RPMI7951 (cell line): Measurements from ENCODE around the gene CDC42SE2. TPM values are rescaled to one million over a fixed set of nuclear protein-coding genes. Genes with fewer than 3 reads are reported as not detected.

Source experiments
- DNase-seq: peaks from one replicate; pipeline ENCODE4 v3.0.0-alpha.2; 2012; ENCODE audit warnings: low read depth
- total RNA-seq: library from RNA; depleted of rRNA; stranded (reverse); fragments of >200 nt; shearing (Covaris generic); gene quantifications from 2 replicates; pipeline ENCODE4 v1.2.3, GENCODE V29; 2014; rRNA removed

CDC42SE2 gene, protein sequence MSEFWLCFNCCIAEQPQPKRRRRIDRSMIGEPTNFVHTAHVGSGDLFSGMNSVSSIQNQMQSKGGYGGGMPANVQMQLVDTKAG
- total RNA-seq: 12.7 and 14.2 TPM in 2 replicates

DNA sequence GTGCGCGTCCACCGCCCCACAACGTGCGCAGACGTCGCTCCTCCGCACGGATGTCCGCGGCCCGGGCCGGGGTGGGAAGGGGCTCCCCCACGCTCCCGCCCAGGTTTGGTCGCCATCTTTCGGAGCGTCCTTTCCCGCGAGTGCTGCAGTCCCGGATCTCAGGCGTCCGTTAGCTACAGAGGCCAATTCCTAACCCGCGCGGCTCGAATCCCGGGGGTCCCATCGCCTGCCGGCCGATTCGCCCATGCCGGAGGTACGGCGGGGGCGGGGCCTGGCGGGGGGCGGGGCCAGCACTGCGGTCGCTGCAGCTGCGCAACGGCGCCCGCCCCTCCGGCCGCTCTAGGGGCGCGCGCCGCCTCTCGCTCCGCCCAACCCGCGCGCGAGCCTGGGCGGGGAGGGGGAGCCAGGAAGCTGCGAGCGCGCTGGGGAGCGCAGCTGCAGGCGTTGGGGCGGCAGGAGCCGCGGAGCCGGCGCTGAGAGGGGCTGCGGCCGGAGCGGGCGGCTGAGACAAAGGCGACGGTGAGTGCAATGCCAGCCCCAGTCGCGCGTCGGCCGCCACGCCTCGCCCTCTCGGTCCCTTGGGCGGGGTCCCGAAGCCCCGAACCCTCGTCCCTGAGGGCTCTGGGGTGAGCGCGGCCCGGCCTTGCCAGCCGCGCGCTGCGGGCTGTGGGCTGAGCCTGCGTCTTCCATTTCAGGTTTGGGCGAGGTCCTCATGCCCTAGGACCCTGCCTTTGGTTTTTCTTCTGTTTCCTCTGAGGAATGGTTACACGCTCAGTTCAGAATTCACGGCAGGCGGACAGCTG lies at the start of gene CDC42SE2:
Gene CDC42SE2, plus strand, starts transcription at position 406 of the 803 bp plus-strand sequence. CDS start 95,441 bp downstream, outside the sequence.
- DNase-seq: peak; percentile 82

DNA sequence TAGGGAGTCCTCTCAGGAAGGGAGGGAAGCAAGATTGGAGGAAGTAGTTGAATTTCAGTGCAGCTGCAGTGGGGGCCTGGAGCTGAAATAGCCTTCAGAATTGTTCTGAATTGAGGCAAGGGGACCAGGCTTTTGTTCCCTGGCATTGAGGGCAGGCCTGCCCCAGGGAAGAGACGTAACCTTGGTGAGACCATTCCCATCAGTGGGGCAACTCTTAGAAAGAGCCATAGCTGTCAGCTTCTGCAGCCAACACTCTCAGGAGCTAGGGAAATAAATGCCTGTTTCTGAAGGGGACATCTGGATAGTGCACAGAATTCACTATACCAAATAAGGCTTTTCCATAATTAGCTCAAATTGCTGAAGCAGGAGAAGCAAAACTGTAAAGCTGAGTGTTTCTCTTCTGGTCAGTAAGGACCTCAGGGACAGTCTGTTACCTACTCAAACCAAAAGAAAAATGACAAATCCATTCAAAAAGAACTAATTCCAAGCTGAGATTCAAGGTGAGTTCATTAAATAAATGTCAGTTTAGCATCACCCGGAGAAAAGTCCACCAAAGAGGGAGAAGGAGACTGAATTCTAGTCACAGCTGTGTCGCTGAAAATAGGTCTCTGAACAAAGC lies 49.1 kb upstream of the CDC42SE2 start:
- DNase-seq: no peak

DNA sequence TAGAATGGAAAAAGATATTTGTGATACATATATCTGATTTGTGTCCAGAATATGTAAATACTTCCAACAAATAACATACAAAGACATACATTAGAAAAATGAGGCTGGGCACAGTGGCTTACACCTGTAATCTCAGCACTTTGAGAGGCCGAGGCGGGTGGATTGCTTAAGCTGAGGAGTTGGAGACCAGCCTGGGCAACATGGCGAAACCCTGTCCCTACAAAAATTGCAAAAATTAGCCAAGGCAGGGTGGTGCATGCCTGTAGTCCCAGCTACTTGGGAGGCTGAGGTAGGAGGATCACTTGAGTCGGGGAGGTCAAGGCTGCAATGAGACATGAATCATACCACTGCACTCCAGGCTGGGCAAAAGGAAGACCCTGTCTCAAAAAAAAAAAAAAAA lies 46.1 kb upstream of the CDC42SE2 start:
- DNase-seq: no peak

DNA sequence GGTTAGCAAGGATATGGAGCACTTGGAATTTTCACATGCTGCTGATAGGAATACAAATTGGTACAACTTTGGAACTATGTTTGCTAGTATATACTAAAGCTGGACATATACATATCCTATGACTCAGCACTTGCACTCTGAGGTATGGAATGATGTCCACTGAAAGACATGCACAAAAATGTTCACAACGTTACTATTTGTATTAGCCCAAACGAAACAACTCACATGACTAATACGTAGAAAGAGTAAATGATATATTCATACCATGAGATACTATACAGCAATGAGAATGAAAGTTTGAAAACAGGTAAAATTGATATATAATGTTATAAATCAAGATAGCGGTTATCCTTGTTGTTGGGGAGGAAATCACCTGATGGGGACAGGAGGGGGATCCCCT lies 45.5 kb upstream of the CDC42SE2 start:
- DNase-seq: no peak

DNA sequence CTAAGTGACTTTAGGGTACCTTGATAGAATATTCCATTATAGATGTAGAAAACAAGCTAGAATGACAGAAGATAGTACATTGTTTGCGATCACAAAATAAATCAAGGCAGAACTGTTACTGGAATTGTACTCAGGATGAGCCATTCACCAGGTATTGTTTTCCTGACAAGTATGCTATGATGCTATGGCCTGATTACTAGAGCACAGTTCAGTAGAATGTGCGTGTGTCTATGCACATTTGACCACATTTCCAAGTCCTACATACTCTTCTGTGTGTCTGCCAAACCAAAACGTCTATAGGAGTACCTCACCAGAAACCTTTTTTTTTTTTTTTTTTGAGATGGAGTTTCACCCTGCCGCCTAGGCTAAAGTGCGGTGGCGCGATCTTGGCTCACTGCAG lies 43.3 kb upstream of the CDC42SE2 start:
- DNase-seq: no peak

DNA sequence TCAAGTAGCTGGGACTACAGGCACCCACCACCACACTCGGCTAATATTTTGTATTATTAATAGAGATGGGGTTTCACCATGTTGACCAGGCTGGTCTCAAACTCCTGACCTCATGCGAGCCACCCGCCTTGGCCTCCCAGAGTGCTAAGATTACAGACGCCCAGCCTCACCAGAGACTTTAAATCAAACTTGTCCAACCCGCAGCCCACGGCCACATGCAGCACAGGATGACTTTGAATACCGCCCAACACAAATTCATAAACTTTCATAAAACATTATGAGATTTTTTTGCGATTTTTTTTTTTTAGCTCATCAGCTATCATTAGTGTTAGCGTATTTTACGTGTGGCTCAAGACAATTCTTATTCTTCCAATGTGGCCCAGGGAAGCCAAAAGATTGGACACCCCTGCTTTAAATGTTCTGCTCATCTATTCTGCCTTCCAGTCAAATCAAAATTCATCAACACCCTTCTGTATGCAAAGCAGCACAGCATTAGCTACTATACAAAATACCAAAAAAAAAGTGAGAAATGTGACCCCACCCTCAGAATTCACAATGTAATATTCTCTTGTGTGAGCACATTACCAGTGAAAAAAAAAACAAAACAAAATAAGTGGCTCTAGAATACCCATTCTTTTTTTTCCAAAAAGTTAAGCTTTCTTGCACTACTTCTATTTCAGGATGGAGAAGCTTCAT lies 42.7 kb upstream of the CDC42SE2 start:
- no peak for DNase-seq

DNA sequence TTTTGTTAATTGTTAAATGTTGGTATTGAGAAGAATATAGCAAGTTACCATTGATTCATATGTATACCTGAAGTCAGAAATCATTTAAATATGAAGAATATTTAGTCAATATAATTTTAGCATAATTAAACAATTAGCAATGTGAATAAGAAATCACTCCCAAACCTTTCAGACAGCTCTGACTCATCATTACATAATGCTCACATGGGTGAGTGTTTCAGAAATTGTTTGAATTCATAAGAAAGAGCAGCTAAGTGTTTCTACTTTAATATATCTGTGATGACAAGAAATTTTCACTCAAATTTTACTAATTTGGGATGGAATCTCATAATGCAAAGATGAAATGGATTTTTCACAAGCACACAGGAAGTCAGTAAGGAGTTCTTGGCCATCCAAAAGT lies 42.0 kb upstream of the CDC42SE2 start:
- DNase-seq: peak; percentile 4

DNA sequence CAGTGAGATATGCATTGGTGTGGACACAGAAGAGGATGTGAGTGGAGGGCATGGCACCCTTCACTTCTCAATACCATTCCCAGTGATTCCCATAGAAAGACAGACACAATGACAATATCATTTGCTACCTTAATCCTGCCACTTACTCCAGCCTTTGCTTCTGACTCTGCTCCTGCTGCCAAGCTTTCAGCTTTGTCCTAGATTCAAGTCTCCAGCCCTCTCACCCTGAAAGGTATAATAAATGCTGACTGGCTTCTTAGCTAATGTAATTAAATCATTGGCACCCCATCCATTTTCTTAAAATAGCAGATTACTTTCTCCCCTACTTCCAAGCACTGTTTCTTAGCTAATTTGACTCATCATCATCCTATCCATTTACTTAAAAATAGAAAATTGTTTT lies 41.1 kb upstream of the CDC42SE2 start:
- no peak for DNase-seq

DNA sequence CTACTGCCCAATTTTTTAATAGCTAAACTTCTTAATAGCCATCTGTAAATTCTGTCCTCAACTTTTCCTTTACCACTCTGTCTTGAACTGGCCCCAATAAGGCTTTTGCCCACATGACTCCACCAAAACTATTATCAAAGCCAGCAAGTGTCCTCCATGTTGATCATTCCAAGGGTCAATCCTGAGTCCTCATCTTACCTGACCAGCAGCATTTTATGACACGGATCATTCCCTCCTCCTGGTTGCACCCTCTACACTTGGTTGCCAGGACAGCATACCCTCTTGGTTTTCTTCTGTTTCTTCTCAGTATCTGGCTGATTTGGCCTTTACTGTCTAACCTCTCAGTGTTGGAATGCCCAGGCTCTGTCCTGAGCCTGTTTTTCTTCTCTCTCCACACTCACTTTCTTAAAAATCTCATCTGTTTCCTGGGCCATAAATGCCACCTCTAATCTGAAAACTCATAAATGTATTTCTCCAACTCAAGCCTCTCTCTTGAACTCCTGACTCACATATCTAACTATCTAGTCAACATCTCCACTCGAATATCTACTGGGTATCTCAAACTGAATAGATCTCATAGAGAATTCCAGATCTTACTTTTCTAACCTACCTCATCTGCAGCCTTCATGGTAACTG lies 40.0 kb upstream of the CDC42SE2 start:
- DNase-seq: no peak

DNA sequence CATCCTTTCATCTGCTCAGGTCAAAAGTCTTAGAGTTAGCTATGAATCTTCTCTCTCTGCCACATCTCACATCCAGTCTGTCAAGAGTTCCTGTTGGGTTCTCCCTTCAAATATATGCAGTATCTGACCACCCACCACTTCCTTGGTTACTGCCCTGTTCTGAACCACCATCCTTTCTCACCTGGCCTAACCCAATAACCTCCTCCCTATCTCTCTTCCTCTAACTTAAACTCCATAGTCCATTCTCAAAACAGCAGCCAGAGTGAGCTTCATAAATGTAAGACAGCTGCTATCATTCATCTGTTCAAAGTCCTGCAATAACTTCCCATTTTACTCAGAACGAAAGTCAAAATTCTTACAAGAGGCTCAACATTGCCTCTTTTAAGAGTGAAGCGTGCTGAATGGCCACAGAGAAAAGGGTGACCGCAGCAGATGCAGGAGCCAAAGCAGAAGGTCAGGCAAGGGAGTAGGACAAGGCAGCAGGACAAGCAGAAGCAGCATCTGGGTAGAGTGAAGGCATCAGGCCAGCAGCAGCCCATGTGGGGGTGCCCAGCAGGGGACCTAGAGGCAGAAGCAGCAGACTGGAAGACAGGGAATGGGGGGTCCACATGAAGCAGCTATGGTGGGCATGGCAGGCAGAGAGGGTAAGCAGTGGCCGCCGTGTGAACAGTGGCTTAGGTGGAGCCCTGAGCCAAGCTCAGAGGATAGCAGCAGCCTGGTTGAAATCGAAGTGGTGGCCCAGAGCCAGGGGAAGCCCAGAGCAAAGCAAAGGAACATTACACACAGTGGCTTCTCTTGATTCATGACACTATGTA lies 39.3 kb upstream of the CDC42SE2 start:
- DNase-seq: no peak

DNA sequence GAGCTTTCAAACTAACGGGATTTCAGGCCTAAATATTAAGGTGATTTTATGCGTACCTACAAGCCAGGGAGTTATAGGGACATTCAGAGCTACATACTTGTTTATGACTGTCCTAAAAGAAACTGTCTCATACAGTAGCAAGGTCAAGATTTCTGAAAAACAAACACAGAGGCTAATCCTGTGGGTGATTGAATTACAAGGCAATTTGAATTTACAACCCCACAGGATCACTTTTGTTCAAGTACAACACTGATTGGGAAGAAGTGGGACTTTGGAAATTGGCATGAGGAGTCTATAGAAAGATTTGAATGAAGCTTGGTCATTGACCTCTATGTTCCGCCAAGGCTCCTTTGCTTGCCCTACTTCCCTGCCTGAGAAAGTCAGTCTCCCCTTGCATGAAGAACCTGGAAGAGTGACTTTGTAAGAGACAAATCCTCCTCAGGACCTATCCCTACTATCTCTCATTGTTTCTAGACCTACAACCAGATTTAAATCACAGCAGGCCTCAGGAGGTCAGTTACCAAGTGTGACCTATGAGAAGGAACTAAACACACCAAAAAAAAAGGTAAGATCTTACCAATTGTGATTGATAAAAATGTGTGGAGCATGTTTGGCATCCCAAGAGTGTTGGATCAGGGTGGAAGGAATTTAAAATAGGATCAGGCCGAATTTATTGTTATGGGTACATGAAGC lies 38.4 kb upstream of the CDC42SE2 start:
- DNase-seq: no peak

DNA sequence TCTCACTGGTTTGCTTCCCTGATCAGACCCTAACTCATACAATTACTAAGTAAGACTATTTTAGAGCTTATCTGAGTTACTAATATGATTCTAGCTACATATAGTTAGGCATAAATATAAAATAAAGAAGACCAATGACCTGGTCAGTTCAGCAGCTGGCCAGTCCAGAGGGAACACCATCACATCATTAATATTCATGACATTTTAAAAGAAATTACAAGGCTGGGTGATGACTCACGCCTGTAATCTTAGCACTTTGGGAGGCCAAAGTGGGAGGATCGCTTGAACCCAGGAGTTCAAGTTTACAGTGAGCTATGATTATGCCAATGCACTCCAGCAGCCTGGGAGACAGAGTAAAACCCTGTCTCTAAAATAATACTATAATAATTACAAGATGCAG lies 37.0 kb upstream of the CDC42SE2 start:
- no peak for DNase-seq

DNA sequence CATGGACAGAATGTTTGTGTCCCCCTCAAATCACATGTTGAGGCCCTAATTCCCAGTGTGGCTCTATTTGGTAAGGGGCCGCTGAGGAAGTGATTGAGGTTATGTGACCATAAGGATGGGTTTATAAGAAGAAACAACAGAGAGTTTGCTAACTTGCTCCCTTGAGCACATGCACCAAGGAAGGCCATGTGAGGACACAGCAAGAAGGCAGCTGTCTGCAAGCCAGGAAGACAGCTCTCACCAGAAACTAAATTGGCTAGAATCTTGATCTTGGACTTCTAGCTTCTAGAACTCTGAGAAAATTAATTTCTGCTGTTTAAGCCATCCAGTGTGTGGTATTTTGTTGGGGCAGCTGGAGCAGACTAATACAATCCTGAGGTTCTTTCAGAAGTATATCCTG lies 35.2 kb upstream of the CDC42SE2 start:
- DNase-seq: no peak

DNA sequence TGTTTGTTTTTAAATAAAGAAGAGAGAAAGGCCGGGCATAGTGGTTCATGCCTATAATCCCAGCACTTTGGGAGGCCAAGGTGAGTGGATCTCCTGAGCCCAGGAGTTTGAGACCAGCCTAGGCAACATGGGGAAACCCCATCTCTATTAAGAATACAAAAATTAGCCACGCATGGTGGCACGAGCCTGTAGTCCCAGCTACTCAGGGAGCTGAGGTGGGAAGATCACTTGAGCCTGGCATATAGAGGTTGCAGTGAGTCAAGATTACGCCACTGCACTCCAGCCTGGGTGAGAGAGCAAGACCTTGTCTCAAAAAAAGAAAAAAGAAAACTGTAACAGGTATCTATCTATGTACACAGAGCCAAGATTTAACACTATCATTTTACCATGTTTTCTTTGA lies 34.2 kb upstream of the CDC42SE2 start:
- no peak for DNase-seq

DNA sequence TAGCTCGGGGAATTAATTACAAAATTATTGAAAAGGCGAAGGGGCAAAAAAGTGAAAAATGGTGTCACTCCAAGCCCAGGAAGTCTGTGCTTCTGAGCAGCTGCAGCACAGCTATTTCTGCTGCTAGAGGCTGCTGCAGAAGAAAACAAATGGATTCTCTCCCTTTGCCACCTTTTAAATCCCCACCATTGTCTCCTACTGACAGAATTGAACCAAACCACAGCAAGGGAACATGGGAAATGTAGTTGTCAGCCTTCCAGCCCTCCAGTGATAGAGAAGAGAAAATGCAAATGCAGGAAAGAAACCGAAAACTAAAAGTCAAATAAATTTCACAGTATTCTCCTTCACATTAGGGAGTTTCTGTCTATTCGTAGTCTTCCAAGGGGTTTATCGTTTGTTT lies 33.4 kb upstream of the CDC42SE2 start:
- peak; percentile 4 for DNase-seq

DNA sequence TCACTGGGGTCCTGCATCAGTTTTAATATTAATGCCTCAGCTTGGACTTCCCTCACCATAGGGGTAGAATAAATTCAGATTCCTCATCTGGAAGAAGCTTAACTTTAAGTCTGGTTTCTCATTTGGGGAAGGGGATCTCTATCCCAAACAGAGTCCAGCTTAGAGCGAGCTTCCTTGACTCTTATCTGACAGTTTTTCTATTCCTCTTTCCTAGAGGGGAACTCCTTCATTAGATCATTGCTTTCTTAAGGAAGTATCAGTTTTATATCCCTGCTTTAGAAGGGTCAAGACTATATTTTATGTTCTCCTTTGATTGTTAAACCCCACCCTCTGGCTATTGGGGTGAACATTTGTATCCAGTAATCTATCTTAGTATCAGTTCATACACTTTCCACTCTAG lies 24.2 kb upstream of the CDC42SE2 start:
- no peak for DNase-seq

DNA sequence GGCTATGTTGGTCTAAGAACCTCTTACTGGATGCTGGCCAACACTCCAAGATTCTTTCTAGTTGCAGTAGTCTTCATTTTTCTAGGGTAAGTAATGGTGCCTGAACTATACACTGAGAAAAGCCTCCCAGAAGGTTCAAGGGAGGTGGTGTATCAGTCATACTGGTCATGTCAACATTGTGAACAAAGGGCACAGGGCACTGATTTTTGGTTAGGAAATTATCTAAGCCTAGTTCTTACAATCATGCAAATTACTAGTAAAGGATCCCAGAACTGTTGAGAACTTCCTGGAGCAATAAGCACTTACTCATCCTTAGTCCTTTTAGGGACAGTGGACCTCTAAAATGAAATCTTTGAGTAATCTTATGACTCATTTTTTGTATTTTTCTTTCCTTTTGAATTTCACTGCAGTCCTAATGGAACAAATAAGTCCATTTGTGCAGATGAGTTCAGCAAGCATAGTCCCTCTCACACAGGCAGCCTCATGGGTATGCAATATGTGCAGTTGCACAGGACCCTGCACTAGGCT lies 21.1 kb upstream of the CDC42SE2 start:
- peak; percentile 71 for DNase-seq

DNA sequence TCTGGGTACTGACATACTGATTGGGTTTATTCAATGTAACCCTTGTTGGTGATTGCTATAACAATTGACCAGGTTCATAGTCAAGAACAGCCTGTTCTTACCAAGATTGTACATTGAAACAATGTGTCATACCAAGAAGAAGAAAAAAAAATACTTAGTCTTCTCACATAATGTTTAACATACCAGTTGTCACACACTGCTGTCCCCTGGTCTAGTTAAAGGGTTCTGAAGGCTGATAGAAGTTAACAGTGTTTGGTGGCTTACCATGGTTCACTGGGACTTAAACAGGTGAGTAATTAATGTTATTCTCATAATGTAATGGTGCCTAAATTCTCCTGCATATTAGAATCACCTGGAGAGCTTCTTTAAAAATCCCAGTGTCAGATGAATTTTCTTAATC lies 18.5 kb upstream of the CDC42SE2 start:
- DNase-seq: no peak

DNA sequence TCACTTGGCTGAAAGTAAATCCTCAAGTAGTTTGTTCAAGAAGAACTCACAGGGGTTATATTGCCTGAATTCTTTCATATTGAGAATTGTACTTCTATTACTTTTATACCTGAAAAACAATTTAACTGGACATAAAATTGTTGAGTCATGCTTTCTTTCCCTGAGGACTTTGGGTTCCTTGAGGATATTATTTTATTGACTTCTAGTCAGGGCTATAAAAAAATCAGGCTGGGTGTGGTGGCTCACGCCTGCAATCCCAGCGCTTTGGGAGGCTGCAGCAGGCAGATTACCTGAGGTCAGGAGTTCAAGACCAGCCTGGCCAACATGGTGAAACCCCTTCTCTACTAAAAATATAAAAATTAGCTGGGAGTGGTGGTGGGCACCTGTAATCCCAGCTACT lies 17.9 kb upstream of the CDC42SE2 start:
- DNase-seq: no peak

DNA sequence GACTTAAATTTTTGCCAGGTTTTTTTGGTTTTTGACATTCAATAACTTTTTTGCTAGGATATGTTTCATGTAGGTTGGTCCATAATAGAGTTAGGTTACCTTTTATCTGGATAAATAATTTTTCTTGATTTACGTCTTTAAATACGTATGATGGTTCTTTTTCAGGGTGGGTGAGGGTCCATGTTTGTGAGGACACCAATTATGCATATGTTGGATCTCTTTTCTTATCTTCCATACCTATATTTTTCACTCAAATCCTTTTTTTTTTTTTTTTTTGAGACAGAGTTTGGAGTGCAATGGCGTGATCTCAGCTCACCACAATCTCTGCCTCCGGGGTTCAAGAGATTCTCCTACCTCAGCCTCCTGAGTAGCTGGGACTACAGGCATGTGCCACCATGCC lies 17.3 kb upstream of the CDC42SE2 start:
- DNase-seq: no peak
